GM21526 (cell line): ENCODE results near the gene DNAJB8.

Experiments
- ATAC-seq: cut with Tn5 transposase; IDR thresholded peaks from one replicate; pipeline ENCODE4 v1.9.1; 2021; ENCODE audit warnings: moderate library complexity; ENCODE audit not compliant: unreplicated experiment, low FRiP score

DNAJB8 gene

DNA sequence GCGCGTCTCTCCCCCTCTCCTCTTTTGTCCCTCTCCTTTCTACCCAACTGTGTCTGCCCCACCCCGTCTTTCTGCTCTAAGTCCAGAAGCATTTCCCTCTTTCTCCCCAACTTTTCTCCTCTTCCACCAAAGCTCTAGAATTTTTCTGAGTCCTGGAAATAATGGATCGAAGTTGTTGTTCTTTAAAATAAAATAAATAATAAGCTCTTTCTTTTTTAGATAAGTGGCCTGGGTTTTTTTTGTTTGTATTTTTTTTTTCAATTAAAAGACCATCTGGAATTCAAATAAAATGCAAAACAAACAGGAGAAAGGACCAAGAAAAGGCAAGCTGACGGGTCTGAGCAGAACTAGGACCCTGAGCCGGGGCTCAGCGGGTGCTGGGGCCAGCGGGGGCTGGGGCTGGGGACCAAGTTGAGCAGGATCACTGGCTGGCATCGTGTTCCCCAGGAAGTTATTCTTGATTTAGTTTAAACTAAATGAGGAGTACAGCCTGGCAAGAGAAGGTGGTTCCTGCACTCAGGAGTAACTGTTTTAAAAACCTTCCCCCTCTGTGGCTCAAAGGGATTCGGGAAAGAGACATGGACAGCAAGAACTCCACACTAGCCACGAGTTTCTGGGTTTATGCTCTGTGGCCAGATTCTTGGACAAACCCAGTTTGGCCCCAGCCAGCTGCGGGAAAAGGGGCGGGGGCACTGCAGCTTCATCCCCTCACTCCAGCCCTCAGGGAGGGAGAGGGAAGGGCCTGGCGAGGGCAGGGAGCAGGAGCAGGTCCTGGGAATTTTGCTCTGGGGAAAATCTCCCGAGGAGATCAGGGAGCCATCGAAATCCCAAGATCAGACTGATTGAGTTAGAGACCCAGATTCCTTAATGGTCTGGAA, 18.0 kb upstream of the DNAJB8 start:
- ATAC-seq: no peak

DNA sequence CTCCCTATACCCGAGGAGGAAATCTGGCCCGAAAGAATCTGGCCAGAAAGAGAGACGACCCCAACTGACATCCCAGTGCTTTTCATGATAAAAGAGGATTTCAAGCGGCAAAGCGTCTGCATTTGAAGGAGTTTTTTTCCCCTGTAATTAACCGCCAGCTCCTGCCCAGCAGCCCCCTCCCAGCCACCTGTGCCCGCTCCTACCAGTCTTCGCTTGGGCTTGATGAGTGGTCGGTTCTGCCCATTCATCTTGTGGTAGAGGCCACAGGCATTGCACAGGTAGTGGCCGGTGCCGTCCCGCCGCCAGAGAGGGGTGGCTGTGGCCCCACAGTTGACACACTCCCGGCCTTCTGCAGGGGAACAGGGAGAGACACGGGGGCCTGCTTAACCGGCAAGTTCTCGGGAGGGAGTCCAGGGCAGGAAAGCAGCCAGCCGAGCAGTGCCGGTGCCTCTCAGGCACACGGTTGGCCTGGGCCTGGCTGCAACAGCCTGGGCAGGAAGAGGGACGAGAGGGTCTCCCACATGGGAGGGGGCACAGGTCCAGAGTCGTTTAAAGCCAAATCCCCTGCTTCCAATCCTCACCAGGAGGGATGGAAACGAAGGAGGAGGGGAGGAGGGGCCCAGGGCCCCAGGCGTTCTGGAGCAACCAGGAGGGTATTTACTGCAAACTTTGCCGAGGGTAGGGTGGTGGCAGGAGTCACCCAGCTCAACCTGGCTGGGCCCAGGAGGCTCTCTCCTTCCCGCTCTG, 17.1 kb upstream of the DNAJB8 start:
- ATAC-seq: no peak

DNA sequence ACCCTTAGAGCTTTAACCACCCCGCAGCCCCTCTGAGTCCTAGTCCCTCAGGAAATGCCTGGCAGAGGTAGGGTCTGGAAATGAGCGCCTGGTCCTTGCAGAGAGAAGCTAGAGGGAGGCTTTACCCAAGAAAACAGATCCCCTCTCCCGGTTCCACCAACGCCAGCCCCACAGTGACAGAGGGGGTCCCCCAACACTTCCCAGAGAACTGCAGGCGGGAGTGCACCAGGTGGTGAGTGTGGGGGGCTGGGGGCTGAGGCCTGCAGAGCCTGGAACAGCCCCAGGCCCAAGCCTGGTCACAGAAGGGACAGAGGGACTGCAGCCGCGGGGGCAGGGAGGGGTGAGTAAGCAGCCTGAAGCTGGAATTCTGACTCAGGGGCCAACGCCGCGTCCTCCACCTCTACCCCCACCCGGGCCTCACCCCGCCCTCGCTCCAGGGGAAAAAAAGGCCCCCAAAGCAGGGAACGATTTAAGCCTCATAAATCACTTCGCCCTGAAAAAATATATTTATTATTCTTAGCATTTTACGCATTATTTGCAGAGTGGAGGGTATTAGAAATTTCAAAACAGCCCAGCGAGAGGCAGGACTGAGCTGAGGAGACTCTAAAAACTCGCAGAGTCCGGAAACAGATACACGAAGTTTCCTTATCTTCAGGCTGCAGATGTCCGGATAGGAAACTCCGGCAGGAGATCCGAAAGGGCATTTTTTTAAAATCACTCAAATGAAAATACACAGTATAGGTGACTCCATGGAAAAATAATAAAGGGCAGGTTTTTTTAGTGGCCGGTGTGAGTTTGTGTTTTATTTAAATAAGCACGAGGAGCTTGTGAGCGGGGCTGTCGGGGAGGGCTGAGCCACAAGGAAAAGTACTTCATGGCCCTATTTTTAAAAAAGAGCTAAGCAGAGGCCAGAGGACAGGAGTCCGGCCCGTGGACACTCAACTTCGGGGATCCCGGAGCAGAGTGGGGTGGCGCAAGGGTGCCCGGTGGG, 16.3 kb upstream of the DNAJB8 start:
- ATAC-seq: no peak

DNA sequence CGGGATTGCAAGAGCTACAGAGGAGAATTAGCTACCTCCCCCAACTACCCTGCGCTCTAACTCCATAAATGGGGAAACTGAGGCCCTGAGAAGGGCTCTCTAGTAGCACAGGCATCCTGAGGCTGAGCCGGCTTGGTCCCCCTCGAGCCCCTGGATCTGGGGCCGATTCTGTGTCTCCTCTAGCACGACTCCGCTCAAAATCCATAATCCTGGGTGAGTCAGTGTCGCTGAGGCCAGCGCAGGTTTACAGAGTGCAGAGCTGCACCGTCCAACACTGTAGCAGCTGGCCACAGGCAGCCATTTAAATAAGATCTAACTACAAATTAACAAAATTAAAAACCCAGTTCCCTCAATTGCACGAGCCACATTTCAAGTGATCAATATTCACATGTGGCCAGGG, 15.5 kb upstream of the DNAJB8 start:
- no peak for ATAC-seq

DNA sequence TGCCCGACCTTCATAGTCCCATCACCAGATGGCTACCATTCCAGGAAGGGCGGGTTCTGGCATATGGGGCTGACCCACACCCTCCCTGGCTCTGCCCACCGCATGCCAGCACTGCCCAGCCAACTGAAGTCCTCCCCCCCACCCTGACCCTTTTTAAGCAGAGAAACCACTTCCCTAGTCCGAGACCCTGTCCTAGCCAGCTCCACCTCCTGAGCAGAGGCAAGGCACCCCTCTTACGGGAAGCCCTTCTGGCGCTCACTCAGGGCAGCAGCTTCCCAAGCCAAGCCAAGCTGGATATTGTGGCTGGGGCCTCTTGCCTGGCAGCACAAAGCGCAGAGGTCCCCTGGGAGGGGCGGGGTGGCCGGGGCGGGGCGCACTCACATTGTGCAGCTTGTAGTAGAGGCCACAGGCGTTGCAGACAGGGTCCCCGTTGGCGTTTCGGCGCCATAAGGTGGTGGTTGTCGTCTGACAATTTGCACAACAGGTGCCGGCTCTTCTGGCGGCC, 14.8 kb upstream of the DNAJB8 start:
- no peak for ATAC-seq

DNA sequence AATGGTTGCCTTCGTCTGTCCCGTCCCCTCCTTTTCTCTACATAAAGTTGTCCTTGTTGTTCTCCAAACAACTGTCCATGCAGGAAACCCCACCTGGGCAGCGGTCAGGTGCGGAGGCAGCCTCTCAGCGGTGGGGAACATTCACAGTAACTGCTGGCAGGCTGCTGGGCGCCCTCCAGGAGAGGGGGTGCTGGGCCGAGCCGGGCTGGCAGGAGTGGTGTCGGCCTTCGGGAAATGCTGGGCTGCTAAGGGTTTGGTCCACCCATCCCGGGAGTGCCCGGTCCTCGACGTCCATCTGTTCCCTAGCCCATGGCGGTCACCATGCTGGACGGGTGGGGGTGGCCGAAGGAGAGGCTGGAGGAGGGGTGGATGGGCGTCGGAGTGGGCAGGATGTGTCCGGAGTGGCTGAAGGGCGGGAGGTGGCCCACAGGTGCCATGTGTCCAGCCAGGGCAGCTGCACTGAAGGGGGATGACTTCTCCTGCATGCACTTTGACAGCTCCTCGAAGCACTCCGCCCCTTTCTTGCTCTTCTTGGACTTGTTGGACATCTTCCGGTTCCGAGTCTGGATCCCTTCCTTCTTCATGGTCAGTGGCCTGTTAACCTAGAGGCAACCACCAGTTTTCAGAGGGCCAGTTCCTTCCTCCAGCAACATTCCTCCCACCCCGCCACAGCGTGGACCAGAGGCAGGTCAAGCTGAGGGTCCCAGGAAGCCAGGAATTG, 14.2 kb upstream of the DNAJB8 start:
- no peak for ATAC-seq

DNA sequence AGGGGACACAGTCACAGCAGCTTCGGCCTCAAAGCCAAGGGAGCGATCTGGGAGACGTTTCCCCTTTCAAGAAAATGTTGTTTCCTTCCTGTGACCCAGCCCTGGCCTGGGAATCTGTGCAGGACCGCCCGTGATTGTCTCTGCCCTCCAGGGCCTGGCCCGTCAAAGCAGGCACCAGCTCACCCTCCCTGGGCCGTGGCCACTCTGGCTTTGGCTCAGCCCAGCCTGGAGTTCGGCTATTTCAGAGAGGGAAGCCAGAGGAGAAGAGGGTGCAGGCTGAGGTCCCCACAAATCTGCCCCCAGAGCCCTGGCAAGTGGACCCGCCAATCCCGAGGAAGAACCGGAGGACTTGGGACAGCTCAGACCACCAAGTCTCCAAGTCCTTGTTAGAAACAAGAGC, 13.6 kb upstream of the DNAJB8 start:
- no peak for ATAC-seq

DNA sequence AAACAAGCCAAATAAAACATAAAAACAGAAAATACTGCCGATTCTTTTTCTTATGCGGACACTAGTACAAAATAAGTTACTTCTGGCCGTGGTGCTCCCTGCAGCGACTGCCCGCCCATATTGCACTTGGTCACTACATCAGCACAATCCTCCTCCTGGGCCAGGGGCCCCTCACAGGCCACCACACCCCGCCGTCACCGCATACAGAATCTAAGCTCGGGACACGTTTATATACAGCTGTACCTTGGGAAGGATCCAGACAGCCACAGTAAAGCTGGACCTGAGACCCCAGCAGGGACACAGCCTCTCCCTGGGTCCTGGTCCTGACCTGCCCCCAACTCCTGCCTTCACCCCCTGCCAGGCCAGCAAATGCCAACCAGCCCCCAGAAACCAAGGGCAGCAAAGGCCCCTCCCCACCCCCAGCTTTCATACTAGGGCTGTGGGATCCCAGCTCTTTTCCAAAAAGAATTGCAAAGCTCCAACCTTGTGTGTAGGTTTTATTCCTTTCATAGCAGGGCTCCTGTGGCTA, 12.9 kb upstream of the DNAJB8 start:
- no peak for ATAC-seq

DNA sequence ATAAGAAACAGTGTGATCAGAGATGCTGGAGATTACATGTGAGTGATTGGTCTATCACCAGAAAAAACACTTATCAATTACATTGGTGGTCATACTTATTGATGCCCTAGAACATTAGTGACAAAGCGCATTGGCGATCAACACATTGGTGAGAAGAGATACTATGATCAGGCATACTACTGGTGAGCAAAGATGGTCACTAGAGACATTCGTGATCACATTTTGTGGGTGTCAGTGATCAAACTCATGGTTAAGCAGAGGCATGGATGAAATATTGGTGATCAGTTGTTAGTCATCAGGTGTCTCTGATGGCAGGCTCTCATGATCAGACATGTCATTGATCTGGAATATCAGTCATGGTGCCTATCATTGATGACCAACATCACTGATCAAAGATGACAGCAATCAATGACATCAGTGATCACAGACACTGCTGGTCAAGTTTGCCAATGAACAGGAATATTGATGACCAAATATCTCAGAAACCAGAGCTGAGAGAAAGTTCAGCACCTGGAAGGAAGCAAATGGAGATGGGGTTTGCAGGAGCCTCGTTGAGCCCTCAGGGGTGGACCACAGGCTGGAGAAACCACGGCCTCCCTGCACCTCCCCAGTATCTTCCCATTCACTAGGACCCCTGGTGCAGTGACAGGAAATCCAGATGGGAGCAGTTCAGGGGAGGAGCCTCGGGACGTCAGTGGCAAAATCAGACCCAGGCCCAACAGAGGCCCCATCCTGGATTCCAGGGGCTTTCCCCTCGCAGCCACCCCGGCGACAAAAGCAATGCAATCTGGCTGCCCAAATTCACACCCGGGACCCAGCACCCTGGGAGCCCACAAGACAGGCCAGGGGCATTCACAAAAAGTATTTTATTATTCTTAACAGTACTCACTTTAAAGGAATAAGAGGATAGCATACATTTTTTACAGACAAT, 12.2 kb upstream of the DNAJB8 start:
- no peak for ATAC-seq

DNA sequence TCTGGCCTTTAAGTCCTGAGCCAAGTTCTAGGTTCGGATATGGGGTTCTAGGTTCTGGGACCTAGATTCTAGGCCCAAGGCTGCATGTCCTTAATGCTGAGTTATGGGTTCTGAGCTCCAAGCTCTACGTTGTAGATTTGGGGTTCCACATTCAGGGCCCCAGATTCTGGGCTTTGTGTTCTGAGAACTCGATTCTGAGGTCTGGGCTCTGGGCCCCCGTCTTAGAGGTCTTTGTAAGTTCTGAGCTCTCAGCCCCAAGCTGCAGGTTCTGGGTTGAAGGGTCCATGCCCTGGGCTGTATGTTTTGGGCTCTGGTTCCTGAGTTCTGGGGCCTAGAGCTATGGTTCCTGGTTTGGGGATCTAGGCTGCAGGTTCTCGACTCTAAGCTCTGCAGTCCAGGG, 10.0 kb upstream of the DNAJB8 start:
- ATAC-seq: no peak

DNA sequence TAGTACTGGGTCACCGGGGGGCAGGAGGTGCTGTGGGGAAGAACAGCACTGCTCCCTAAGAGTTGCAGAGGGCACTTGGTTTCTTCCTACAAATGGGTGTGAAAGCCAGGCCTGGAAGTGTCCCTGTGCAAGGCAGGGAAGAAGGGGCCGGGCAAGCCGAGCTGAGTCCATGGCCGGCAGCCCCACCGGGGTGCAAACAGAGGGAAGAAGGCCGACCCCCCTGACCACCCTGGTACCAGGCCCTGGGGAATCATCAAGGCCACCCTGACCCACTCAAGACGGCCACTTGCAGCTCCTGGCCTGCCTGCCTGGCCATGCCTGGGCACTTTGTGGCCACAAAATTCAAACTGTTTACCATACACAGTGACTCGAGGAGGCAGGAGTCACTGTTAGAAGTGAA, 8.7 kb upstream of the DNAJB8 start:
- ATAC-seq: no peak

DNA sequence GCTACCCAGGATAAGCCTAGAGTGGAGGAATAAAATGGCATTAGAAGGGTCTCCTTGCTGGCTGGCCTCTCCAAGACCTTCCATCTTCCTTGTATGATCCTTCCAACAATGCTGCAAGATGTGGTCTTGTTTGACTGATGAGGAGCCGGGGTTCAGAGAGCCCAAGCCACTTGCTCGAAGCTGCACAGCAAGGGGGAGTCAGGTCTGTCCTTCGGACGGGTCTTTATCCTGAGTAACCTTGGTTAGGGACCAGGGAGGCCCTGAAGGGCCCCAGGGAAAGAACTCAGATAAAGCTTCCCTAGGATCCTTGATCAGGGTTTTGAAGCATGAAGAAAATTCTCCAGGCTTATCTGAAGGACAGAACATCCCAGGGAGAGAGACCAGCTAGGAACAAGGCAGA, 7.0 kb upstream of the DNAJB8 start:
- ATAC-seq: no peak

DNA sequence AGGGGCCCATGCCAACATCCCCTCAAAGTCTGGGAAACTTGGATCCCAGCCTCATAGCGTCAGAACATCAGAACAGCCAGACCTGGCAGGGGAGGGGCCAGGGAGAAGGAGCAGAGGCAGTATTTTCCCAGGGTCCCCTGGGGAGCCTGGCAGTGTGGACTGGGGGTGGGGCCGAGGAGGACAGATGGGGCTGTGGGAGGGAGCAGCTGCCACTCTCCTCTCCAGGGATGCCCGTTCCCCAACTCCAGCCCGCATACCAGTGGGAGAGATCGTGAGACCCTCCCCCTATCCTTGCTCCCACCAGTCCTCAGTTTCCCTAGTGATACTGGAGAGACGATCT, 6.5 kb upstream of the DNAJB8 start:
- no peak for ATAC-seq

DNA sequence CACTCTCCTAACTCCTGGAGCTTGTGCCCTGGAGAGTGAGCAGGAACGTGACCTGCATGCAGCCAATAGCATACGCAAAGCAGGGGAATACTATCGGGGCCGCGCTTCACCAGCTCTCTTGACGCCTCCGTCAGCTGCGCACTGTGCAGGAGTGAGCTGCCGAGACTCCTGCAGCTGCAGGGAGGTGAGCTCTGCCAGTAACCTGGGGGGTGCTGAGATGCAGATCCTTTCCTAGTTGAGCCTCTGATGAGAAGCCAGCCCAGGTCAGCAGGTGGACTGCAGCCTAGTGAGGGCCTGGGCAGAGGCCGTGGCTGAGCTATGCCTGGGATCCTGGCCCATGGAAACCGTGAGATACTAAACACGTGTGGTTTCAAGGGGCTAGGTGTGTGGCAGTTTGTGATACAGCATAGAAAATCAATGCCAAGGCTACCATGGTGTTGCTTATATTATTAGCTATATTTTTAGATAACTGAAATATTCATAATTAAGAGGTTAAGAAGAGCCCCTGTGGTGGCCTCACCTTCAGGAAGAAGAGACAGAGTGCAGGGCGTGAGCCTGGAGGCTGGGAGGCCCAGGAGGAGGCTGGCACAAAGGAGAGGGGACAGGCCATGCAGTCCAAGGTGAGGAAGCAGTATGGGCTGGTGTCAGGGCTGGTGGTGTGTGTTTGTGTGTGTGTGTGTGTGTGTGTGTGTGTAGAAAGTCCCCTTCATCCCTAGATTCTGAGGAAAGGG, 5.9 kb upstream of the DNAJB8 start:
- no peak for ATAC-seq

DNA sequence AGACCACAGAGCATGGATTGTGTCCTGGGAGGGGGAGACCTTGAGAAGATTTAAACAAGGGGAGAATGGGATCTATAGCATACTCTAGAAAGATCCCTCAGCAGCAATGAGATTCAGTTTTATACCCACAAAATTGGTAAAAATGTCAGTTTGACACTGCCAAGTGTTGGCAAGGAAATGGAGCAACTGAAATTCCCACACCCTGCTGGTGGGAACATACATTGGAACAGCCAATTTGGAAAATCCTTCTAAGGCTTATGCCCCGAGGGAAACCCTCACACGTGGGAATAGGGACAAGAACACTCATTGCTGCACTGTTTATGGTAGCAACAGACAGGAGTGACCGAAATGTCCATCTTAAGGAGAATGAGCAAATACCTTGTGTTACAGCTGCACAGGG, 5.0 kb upstream of the DNAJB8 start:
- no peak for ATAC-seq

DNA sequence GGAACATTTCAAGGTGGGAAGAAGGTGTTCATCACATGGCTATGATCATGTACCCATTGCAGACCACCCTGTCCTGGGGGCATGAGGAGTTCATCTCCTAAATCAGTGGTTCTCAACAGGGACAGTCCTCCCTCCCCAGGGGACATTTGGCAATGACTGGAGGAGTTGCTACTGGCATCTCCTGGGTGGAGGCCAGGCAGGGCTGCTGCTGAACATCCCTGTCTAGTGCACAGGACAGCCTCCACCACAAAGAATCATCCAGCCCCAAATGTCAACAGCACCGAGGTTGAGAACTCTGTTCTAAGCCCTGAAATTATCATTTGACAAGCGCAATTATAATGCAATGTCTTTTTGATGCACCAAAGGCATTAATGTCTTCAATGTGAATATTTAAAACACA, 4.4 kb upstream of the DNAJB8 start:
- no peak for ATAC-seq

DNA sequence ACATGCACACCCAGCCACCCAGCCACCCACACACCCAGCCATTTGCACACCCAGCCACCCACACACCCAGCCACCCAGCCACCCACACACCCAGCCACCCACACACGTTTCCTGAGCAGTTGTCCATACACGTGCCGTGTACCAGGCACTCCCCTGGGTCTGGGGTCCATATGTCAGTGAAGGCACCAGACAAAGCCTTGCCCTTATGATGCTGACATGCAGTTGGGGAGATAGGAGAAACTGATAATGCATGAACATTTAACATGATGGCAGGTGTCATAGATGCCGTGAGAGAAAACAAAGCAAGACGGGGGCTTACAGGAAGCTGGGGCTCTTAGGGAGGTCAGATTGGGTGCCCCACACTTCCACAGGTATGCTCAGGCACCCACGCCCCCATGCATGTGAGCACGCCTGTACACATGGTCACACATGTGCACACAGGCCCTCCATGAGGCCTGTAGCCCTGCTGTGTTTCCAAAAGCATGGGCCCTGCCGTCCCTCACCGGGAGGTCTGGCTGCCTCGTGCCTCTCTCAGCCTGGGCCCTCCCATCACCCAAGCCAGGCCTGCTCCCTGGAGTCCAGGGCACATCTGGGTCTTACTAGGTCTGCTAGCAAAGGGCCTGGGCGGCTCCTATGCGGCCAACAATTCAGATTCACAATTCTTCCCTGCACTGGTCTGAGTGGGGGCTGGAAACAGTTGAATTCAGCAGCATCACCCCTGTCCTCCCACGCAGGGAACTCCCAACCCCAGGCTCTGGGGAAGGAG, 3.6 kb upstream of the DNAJB8 start:
- no peak for ATAC-seq
